Epithelial cell of proximal tubule (primary cell): Measurements from ENCODE around the gene MAP3K19. TPM values are rescaled to one million over a fixed set of nuclear protein-coding genes. Genes with fewer than 3 reads are reported as not detected.
"Not testable (repeated sequence)": the region's sequence is repeated elsewhere in the genome, so short reads cannot be mapped to it uniquely, and the experiment has no call there.

Source experiments
- DNase-seq: peaks from one replicate; pipeline ENCODE4 v3.0.0-alpha.2; 2011; ENCODE audit warnings: low read depth
- H3K4me3 ChIP-seq: 2 replicates; pipeline ENCODE4 v1.5.1; 2011; ENCODE audit warnings: low read depth, mild to moderate bottlenecking, low read length
- total RNA-seq: library from RNA; depleted of rRNA; stranded (reverse); fragments of >200 nt; gene quantifications from 2 replicates; pipeline ENCODE4 v1.2.3, GENCODE V29; 2015
- TF ChIP-seq, protein P1 (sequence below): conservative IDR thresholded peaks from 2 replicates; pipeline ENCODE4 v1.5.1; 2012; ENCODE audit warnings: low read depth, mild to moderate bottlenecking, low read length

The MAP3K19 gene
- total RNA-seq, 1 donor from 2014 or later: not detected

DNA sequence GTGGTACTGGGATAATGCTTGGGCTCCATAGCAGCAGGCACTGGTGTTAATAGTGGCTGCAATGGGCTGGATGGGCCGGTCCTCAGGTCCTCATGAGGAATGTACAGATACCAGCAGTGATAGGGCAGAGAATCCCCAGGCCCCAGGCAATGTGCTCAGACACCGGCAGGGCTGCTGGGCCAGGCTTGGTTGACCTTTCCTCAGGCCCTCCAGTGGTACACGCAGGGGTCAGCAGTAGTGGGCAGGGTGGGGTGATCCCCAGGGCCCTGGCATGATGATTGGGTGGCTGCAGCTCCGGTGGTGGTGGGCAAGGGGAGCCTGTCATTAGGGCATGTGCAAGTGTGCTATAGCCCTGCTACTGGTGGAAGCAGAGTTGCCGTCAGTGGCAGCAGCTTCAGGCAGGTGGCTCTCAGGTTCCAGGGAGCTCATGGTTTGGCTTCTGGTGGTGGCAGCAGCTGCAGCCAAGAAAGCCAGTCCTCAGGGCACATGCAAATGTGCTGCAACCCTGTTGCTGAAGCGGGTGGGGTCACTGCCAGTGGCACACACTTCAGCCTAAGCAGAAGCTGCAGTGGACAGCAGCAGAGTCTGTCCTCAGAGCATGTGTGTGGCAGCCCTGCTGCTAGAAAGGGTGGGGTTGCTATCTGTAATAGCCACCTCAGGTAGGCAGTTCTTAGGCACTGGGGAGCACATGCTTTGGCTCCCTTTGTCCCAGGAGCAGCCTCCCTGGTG, 71.8 kb downstream of the MAP3K19 start:
- no peak for DNase-seq
- TF ChIP-seq, protein P1, sequence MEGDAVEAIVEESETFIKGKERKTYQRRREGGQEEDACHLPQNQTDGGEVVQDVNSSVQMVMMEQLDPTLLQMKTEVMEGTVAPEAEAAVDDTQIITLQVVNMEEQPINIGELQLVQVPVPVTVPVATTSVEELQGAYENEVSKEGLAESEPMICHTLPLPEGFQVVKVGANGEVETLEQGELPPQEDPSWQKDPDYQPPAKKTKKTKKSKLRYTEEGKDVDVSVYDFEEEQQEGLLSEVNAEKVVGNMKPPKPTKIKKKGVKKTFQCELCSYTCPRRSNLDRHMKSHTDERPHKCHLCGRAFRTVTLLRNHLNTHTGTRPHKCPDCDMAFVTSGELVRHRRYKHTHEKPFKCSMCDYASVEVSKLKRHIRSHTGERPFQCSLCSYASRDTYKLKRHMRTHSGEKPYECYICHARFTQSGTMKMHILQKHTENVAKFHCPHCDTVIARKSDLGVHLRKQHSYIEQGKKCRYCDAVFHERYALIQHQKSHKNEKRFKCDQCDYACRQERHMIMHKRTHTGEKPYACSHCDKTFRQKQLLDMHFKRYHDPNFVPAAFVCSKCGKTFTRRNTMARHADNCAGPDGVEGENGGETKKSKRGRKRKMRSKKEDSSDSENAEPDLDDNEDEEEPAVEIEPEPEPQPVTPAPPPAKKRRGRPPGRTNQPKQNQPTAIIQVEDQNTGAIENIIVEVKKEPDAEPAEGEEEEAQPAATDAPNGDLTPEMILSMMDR: no peak

DNA sequence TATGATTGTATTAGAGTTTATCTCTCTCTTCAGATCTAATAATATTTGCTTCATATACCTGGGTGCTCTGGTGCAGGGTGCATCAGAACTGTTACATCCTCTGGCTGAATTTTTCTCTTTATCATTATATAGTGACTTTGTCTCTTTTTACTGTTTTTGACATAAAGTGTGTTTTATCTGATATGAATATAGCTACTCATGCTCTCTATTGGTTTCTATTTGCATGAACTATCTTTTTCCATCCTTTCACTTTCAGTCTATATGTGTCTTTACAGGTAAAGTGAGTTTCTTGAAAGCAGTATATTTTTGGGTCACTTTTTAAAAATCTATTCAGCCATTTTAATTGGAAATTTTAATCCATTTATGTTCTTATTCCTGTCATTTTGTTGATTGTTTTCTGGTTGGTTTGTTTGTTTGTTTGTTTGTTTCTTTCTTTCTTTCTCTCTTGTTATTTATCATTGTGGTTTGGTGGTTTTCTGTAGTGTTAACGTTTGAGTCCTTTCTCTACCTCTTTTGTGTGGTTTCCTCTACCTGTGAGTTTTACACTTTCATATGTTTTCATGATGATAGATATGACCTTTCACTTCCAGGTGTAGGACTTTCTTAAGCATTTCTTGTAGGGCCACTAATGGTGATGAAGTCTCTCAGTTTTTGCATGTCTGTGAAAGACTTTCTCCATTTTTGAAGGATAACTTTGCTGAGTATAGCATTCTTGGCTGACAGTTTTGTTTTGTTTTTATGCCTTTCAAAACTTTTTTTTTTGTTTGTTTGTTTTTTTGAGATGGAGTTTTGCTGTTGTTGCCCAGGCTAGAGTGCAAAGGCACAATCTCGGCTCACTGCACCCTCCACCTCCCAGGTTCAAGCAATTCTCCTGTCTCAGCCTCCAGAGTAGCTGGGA, 73.8 kb downstream of the MAP3K19 start:
- no peak overlapping the region for H3K4me3 ChIP-seq
- DNase-seq: no peak
- TF ChIP-seq, protein P1: no peak

More for the DNA sequence above, 71.8 kb downstream of the MAP3K19 start:
- no peak overlapping the region for H3K4me3 ChIP-seq

DNA sequence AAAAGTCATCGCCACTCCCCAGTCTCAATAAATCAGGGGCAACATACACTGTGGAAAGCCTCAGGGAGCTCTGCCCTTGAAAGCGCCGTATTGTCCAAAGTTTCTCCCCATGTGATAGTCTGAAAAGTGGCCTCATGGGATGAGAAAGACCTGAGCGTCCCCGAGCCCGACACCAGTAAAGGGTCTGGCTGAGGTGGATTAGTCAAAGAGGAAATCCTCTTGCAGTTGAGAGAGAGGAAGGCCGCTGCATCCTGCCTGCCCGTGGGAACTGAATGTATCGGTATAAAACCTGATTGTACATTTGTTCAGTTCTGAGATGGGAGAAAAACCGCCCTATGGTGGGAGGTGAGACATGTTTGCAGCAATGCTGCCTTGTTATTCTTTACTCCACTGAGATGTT, 80.1 kb downstream of the MAP3K19 start:
- not testable (repeated sequence) for DNase-seq, H3K4me3 ChIP-seq

DNA sequence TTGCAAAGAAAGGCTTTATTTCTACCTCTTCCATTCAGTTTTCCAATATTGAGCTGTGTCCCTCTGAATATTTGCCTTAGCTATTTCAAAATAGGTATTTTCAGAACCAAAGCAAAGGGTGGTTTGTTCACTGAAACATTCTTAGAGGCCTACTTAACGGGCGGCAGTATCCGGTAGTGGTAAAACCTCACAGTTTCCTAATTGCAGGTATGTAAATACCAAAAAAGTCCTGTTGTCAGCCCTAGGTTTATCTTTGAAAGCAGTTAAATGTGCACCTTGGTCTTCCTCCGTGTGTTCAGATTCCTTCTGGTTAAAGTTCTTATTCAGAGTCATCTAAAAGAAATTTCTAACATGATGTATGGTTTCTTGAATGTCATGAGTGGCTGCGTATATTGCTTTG, 89.8 kb downstream of the MAP3K19 start:
- DNase-seq: no peak
- no peak overlapping the region for H3K4me3 ChIP-seq
- TF ChIP-seq, protein P1: no peak

DNA sequence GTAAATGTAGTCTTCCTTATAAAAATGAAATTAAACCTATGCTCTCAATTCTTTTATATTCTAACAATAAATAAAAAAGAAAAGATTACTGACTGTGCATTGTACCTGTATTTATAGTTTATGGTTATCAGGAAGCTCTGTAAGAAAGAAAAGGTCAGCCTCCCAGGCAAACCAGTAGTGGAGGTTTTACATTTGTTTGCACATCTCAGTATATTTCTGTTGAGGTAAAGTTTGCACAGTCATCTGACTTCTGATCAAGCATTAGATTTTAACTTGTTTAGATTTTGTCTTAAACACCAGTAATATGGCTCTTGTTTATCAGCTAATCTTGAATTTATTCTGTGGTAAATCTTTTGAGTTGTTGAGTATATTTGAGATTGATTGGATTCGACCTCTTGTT, 91.5 kb downstream of the MAP3K19 start:
- H3K4me3 ChIP-seq: no peak overlapping the region
- DNase-seq: no peak
- TF ChIP-seq, protein P1: no peak

DNA sequence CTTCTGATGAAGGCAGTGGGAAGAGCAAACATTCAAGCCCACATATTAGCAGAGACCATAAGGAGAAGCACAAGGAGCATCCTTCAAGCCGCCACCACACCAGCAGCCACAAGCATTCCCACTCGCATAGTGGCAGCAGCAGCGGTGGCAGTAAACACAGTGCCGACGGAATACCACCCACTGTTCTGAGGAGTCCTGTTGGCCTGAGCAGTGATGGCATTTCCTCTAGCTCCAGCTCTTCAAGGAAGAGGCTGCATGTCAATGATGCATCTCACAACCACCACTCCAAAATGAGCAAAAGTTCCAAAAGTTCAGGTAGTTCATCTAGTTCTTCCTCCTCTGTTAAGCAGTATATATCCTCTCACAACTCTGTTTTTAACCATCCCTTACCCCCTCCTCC, 93.2 kb downstream of the MAP3K19 start:
- H3K4me3 ChIP-seq: no peak overlapping the region
- DNase-seq: no peak
- TF ChIP-seq, protein P1: no peak

DNA sequence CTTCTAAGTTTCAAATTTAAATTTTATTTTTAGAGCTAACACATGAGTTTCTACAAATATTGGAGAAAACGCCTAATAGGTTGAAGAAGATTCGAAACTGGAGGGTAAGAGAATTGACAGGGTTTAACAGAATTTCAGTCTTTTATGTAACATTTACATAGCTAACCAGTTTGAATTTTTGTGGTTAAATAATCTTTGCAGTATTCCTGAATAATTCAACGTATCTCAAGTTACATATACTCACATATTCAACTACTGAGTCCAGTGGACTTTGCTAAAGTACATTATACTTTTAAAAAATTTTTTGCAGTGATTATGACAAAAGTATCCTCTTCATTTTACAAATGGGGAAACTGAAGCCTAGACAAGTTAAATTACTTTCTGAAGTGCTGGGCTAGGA, 94.6 kb downstream of the MAP3K19 start:
- H3K4me3 ChIP-seq: no peak overlapping the region
- TF ChIP-seq, protein P1: no peak
- no peak for DNase-seq
